Measurements from ENCODE around the gene PGA3. TPM values are rescaled to one million over a fixed set of nuclear protein-coding genes. Genes with fewer than 3 reads are reported as not detected.
"Not testable (repeated sequence)": the region's sequence is repeated elsewhere in the genome, so short reads cannot be mapped to it uniquely, and the experiment has no call there.

Gene PGA3
- not detected for total RNA-seq
- long read RNA-seq, partial matches to known transcripts, result 1 of 1 reads
- long read RNA-seq, other reads (novel, unspliced or antisense), result 0 of 1 reads

DNA sequence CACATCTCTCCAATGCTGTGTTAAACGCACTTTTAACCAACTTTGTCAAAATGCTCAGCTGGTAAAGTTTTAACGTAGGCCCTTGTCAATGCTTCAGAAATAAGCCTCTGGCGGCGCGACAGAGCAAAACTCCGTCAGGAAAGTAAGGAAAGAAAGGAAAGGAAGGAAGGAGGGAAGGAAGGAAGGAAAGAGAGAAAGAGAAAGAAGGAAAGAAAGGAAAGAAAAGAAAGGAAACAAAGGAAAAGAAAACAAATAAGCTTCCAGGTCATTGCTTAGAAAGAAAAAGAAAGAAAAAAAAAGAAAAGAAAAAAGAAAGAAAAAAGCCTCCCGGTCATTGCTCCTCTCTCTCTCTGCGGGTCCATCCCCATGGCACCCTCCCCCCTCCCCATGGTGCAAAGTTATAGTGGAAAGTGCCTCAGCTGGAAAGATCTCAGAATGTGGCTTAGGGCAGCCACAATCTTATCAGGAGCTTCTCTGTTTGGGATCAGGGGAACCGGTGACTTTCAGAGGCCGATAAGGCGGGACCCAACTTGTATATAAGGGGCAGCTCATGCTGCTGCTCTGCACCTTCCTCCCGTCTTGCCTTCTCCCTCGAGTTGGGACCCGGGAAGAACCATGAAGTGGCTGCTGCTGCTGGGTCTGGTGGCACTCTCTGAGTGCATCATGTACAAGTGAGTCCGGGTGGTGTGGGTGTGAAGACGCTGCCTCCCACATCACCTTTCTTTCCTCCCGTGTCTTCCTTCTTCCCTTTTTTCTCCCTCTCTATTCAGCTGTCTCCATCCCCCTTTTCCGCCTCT is at the start of gene PGA3:
Gene PGA3, plus strand, starts transcription at position 566 of the 797 bp plus-strand sequence. Its CDS starts 50 bp downstream, at position 616.
- DNase-seq; intact Hi-C loops (cut with DNase I, micrococcal nuclease); ATAC-seq: not testable (repeated sequence)

DNA sequence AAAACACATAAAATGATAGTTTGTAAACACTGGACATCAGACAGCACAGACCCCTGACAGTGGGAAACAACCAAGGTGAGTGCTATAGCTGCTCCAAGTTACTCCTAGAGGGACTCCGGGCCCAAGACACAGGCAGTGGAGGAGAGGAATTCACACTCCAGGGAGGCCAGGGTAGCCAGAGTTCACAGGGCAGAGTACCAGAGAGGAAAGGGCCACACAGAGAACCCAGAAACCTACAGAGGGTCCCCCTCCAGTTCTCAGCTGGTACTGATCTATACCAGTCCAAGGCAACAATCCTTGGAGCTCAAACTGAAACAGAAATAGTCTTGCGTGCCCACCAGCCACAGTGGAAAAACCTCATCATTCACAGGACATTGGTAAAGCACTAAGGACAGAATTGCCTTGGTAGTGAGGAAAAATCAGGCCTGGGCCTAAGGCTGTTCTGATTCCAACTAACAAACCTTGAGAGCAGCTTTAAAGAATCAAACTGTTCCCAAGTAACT is 49.7 kb upstream of the PGA3 start:
- ATAC-seq (no peak), DNase-seq (no peak)
- intact Hi-C loops (cut with DNase I, micrococcal nuclease), result no loop called here

DNA sequence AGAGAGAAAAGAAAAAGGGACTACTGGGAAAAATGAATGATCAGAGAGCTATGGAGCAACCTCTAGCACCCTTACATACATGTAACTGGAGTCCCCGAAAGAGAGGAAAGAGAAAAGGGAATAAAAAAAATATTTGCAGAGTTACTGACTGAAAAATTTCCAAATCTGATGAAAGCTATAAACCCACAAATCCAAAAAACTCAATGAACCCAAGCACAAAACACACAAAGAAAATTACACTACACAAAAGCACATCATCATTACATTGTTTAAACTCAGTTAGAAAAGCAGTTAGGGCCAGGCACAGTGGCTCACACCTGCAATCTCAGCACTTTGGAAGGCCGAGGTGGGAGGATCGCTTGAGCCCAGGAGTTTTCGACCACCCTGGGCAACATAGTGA is 48.8 kb upstream of the PGA3 start:
- no peak for ATAC-seq
- no peak for DNase-seq
- intact Hi-C loops (cut with DNase I, micrococcal nuclease), result no loop called here

- ATAC-seq, result no peak
- DNase-seq, result no peak
- intact Hi-C loops (cut with DNase I, micrococcal nuclease), result no loop called here
Observed at GRCh38 chr11:61155312-61155711, 48.0 kb upstream of the PGA3 start.

GRCh38 chr11:61155741-61156140 is 47.6 kb upstream of the PGA3 start:
- intact Hi-C loops (cut with DNase I, micrococcal nuclease), result no loop called here
- no peak for DNase-seq
- ATAC-seq, result peak; percentile 29

- intact Hi-C loops (cut with DNase I, micrococcal nuclease), result no loop called here
- no peak for DNase-seq
- ATAC-seq, result peak; percentile 9
Observed at GRCh38 chr11:61157743-61158142, 45.6 kb upstream of the PGA3 start.

- ATAC-seq (peak; percentile 47), DNase-seq (no peak)
- intact Hi-C loops (cut with DNase I, micrococcal nuclease), result no loop called here
Observed at GRCh38 chr11:61158691-61159381, 44.5 kb upstream of the PGA3 start.

- DNase-seq (no peak), ATAC-seq (peak; percentile 0)
- intact Hi-C loops (cut with DNase I, micrococcal nuclease), result no loop called here
Observed at GRCh38 chr11:61160487-61161189, 42.7 kb upstream of the PGA3 start.

DNA sequence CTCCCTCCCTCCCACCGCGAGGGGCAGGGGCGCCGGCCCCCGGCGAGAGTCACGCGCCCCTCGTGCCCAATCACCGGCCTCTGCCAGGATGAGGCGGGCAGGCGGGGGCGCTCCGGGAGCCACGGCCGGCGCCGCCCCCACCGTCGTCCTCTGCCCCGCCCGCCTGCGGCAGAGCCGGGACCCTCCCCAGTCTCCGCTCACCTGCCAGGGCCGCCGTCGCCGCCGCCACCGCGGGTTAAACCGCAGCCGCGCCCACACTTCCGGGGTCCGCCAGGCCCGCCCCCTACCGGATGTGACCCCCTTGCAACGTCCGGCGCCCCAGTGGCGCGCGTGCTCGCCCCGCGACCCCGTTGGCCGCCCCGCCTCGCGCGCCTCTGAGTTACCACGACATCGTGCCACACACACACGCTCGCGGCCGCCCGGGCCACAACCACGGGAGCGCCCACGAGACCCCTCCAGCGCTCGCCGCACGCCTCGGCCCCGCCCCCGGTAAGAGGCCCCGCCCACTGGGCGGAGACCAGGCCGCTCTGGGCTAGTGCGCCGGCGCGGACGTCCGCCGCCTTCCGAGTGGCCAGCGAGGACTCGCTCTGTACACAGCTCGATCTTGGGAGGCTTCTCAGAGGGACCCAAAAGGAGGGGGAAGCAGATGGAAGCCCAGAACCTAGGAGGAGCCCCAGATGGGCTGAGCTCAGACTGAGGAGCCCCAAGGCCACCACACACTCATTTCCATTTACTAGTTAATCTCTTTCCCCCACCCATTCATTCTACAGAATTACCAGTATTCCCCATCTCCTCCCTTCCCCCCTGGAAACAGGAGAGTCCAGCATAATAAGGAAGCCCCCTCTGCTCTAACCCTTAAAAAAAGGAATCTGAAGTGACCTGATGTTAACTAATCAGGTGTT is 41.9 kb upstream of the PGA3 start, which contains the start of gene VPS37C:
Gene VPS37C, minus strand, starts transcription at position 237 of the 902 bp plus-strand sequence. CDS start 22,597 bp downstream, outside the sequence.
- peak; percentile 86 for ATAC-seq
- DNase-seq, result peak; percentile 83 to 93
- intact Hi-C loops (cut with DNase I, micrococcal nuclease), result no loop called here

DNA sequence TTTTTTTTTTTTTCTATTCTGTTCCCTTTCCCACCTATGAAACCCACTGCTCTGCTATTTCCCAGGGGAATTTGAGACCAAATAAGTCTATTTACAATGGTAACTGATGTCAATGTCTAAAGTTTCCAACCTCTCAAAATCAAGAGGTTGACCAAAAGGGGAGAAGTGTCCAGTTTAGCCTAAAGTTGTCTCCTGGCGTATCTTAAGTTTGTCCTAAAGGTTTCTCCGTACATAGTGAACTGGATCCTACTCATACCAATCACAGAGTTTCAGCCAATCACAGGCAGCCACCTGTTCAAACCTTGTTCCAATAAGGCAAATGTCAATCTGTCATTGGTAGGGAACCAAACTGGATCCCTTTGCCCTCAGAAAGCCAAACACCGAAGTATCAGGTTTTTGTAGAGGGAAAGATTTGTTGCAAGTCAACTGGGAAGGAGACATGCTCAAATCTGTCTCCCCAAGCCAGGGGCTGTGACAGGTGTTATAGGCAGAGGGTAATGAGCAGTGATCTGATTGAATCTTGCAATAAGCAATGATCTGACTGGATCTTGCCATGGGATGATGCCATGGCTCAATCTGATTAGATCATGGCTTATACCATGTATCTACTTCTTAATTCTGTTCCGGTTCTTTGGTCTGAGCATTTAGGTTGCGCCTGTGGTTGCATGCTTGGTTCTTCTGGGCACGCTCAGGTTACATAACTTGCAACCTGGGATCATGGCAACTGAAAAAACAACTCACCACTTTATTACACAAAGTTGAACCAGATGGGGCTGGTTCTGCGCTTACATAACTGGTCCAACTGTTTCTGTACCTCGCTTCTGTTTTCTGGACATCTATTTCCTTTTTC is 41.0 kb upstream of the PGA3 start:
- ATAC-seq, result no peak
- DNase-seq, result no peak
- intact Hi-C loops (cut with DNase I, micrococcal nuclease), result no loop called here

- DNase-seq (no peak), ATAC-seq (no peak)
- intact Hi-C loops (cut with DNase I, micrococcal nuclease), result no loop called here
Observed at GRCh38 chr11:61163021-61163420, 40.3 kb upstream of the PGA3 start.

DNA sequence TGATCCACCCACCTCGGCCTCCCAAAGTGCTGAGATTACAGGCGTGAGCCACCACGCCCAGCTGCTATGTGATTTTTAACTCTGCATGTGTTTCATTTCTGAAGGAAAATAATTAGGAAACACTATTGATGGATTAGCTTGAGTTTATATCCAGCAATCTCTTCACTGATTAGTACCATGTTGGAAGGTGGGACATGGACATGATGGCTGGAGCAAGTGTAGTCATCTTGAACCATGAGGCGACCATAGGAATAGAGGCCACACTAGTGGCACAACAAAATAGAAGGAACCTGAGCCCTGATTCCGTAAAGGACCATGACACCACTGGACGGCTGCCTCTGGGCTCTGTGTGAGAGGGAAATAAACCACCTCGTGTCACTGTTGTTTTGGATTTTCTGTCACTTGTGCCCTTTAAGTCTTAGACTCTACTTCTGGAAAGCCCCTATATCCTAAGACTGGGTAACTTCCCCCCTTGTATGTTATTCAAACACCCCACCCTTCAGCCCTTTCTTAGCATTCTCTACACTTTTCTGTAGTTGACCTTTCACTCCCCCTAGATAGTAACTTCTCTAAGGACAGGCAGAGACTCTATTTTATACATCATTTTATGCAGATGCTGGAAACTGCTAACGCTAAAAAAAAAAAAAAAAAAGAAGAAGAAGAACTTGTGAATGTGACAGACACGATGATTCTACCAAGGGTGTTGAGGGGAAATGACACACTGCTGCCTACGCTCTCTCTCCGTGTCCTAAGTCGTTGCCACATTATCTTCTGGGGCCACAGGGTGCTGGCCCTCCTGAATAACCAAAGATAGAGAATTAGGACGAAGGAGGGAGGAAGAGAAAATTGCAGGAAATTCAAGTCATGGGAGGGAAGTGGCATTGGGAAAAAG is 39.4 kb upstream of the PGA3 start:
- intact Hi-C loops (cut with DNase I, micrococcal nuclease), result no loop called here
- ATAC-seq (no peak), DNase-seq (no peak)

DNA sequence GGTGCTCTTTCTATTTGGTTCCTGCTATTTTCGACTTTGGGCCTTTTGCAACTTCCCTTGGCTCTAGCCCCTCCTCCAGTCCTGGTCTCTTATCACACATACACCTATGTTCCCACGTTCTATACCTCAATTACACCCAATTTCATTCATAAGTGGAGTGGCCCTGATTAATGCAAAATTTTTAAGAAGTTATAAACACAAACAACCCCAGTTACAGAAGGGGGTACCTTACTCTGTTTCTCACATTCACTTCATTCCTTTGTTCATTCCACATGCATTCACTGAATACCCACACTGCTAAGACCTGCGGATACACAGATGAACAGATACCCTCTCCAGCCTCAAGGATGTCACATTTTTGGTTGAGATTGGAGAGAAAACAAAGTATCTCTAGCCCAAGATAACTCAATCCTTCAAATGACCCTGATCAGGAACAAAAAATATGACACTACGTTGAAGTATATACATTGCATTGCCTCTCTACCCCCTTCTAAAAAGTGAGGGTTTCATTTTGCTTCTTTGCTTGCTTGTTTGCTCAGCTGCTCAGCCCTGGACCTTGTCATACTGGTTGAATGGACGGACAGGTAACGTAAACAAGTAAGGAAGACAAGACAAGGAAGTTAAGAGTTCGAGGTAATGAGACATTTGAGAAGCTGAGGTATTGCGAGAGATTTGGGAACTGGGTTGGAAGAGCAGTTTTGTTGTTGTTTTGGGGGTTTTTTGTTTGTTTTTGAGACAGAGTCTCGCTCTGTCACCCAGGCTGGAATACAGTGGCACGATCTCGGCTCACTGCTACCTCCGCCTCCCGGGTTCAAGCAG is 38.5 kb upstream of the PGA3 start:
- ATAC-seq, result no peak
- intact Hi-C loops (cut with DNase I, micrococcal nuclease), result no loop called here
- no peak for DNase-seq

GRCh38 chr11:61165785-61166184 is 37.5 kb upstream of the PGA3 start:
- ATAC-seq; DNase-seq; intact Hi-C loops (cut with DNase I, micrococcal nuclease): not testable (repeated sequence)

- DNase-seq; intact Hi-C loops (cut with DNase I, micrococcal nuclease); ATAC-seq: not testable (repeated sequence)
Observed at GRCh38 chr11:61166331-61166730, 37.0 kb upstream of the PGA3 start.
